Measurements from ENCODE around the gene FSTL4.

GRCh38 chr5:133497608-133498348 lies 114.6 kb downstream of the FSTL4 start:
- TF ChIP-seq OSR1 (CRISPR knock-in tag; IDR thresholded peaks at IDR 0.05) (no peak), ZNF8 (CRISPR knock-in tag; IDR thresholded peaks at IDR 0.05) (no peak)
- TF ChIP-seq, protein P1, sequence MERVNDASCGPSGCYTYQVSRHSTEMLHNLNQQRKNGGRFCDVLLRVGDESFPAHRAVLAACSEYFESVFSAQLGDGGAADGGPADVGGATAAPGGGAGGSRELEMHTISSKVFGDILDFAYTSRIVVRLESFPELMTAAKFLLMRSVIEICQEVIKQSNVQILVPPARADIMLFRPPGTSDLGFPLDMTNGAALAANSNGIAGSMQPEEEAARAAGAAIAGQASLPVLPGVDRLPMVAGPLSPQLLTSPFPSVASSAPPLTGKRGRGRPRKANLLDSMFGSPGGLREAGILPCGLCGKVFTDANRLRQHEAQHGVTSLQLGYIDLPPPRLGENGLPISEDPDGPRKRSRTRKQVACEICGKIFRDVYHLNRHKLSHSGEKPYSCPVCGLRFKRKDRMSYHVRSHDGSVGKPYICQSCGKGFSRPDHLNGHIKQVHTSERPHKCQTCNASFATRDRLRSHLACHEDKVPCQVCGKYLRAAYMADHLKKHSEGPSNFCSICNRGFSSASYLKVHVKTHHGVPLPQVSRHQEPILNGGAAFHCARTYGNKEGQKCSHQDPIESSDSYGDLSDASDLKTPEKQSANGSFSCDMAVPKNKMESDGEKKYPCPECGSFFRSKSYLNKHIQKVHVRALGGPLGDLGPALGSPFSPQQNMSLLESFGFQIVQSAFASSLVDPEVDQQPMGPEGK (CRISPR knock-in tag; IDR thresholded peaks at IDR 0.05; ENCODE audit: borderline replicate concordance): no peak
